ENCODE results near the gene EXOC1.

DNA sequence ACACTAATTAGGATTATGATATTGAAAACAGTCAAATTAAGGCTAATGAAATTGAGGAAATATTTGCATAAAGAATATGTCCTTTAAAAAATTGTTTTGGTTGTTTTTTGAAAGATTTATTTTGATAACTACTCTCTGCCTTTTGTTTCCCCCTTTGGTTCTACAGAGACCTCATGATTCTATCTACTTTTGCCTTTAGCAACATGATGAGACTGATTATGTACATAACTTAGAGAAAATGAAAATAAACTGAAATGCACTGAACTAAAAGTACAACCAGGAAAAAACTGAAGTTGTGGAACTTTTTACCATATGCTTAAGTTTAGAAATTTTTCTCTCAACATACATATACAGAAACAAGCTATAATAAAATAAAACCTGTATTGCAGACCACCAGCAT is 21.4 kb downstream of the EXOC1 start:
- TF ChIP-seq, protein P1, sequence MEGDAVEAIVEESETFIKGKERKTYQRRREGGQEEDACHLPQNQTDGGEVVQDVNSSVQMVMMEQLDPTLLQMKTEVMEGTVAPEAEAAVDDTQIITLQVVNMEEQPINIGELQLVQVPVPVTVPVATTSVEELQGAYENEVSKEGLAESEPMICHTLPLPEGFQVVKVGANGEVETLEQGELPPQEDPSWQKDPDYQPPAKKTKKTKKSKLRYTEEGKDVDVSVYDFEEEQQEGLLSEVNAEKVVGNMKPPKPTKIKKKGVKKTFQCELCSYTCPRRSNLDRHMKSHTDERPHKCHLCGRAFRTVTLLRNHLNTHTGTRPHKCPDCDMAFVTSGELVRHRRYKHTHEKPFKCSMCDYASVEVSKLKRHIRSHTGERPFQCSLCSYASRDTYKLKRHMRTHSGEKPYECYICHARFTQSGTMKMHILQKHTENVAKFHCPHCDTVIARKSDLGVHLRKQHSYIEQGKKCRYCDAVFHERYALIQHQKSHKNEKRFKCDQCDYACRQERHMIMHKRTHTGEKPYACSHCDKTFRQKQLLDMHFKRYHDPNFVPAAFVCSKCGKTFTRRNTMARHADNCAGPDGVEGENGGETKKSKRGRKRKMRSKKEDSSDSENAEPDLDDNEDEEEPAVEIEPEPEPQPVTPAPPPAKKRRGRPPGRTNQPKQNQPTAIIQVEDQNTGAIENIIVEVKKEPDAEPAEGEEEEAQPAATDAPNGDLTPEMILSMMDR (IDR thresholded peaks at IDR 0.05), result no peak
- no peak for TF ChIP-seq POLR2A (IDR thresholded peaks at IDR 0.05)

Measured in testis (tissue), 2 donors.